GM19193 (cell line): ENCODE data around the gene KCNAB1.

ENCODE experiments used
- POLR2A ChIP-seq: IDR thresholded peaks from 4 replicates; pipeline ENCODE4 v1.6.1; 2011; ENCODE audit not compliant: insufficient read depth, insufficient read length; ENCODE audit errors: extremely low read depth

Gene KCNAB1

GRCh38 chr3:156412600-156412999 lies 292.2 kb downstream of the KCNAB1 start:
- TF ChIP-seq POLR2A = no peak

- TF ChIP-seq POLR2A = no peak
Observed at GRCh38 chr3:156413293-156413892, 293.0 kb downstream of the KCNAB1 start.

GRCh38 chr3:156416846-156417558 lies 296.6 kb downstream of the KCNAB1 start:
- TF ChIP-seq POLR2A = no peak

- no peak for TF ChIP-seq POLR2A
Observed at GRCh38 chr3:156417559-156418132, 297.3 kb downstream of the KCNAB1 start.

GRCh38 chr3:156418428-156418827 lies 298.1 kb downstream of the KCNAB1 start:
- TF ChIP-seq POLR2A = no peak

- TF ChIP-seq POLR2A = no peak
Observed at GRCh38 chr3:156421534-156421933, 301.2 kb downstream of the KCNAB1 start.

GRCh38 chr3:156424758-156425157 lies 304.4 kb downstream of the KCNAB1 start:
- TF ChIP-seq POLR2A = no peak

GRCh38 chr3:156425651-156426050 lies 305.3 kb downstream of the KCNAB1 start:
- no peak for TF ChIP-seq POLR2A

GRCh38 chr3:156429125-156429524 lies 308.7 kb downstream of the KCNAB1 start:
- TF ChIP-seq POLR2A = no peak

- TF ChIP-seq POLR2A = no peak
Observed at GRCh38 chr3:156431334-156432124, 311.2 kb downstream of the KCNAB1 start.

GRCh38 chr3:156432563-156432962 lies 312.2 kb downstream of the KCNAB1 start:
- no peak for TF ChIP-seq POLR2A

GRCh38 chr3:156433138-156433537 lies 312.8 kb downstream of the KCNAB1 start:
- no peak for TF ChIP-seq POLR2A

GRCh38 chr3:156433910-156434309 lies 313.5 kb downstream of the KCNAB1 start:
- TF ChIP-seq POLR2A = no peak

- no peak for TF ChIP-seq POLR2A
Observed at GRCh38 chr3:156434921-156435320, 314.5 kb downstream of the KCNAB1 start.

GRCh38 chr3:156443079-156443478 lies 322.7 kb downstream of the KCNAB1 start:
- TF ChIP-seq POLR2A = no peak
